ENCODE results near the gene DEFB127.

DNA sequence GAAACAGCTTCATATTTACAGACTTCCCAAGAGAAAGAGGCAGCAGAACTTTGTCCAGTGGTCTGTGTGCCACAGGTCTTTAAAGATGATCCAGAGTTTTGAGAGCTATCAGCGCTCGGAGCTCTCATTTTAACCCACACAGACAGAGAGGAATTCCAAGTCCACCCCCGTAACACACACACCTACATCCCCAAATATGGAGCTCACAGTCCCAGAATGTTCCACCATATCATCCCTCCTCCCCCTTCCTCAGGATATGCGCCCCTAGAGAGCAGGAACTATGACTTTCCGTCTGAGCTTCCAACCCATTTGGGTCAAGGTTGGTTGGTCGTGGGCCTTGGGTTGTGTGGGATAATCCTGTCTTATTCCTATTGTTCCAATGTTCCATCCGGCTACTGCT lies 32.4 kb downstream of the DEFB127 start, which contains the start of gene DEFB128:
- TF ChIP-seq, protein P1, sequence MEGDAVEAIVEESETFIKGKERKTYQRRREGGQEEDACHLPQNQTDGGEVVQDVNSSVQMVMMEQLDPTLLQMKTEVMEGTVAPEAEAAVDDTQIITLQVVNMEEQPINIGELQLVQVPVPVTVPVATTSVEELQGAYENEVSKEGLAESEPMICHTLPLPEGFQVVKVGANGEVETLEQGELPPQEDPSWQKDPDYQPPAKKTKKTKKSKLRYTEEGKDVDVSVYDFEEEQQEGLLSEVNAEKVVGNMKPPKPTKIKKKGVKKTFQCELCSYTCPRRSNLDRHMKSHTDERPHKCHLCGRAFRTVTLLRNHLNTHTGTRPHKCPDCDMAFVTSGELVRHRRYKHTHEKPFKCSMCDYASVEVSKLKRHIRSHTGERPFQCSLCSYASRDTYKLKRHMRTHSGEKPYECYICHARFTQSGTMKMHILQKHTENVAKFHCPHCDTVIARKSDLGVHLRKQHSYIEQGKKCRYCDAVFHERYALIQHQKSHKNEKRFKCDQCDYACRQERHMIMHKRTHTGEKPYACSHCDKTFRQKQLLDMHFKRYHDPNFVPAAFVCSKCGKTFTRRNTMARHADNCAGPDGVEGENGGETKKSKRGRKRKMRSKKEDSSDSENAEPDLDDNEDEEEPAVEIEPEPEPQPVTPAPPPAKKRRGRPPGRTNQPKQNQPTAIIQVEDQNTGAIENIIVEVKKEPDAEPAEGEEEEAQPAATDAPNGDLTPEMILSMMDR (conservative IDR thresholded peaks at IDR 0.05; ENCODE audit: low read length) = no peak
- TF ChIP-seq EZH2phosphoT487 (IDR thresholded peaks at IDR 0.05; ENCODE audit: borderline replicate concordance, low read depth, low read length) = no peak
